ENCODE data around the gene TTC12.

The TTC12 gene

DNA sequence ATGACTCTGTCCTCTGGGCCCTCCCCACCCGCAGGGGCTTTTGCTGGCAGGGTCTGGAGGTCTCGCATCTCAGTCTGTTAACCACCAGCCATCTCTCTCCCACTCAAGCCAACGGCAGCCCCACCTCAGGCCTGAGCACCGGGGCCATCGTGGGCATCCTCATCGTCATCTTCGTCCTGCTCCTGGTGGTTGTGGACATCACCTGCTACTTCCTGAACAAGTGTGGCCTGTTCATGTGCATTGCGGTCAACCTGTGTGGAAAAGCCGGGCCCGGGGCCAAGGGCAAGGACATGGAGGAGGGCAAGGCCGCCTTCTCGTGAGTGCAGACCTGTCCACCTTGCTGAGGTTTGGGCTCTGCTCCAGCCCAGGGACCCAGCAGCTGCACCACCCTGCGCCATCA lies 44.3 kb upstream of the TTC12 start:
- TF ChIP-seq CEBPB (IDR thresholded peaks at IDR 0.05), result no peak
- no peak for TF ChIP-seq FOXM1 (IDR thresholded peaks at IDR 0.05; ENCODE audit: borderline replicate concordance, low read depth)
- no peak for TF ChIP-seq EP300 (IDR thresholded peaks at IDR 0.05; ENCODE audit: borderline replicate concordance)
- no peak for TF ChIP-seq TCF12 (IDR thresholded peaks at IDR 0.05; ENCODE audit: low read depth)
- TF ChIP-seq EGR1 (IDR thresholded peaks at IDR 0.05), result no peak
- no peak for TF ChIP-seq USF1 (IDR thresholded peaks at IDR 0.05)
- no peak for TF ChIP-seq TAF1 (IDR thresholded peaks at IDR 0.05; ENCODE audit: low read depth)
- TF ChIP-seq, protein P1, sequence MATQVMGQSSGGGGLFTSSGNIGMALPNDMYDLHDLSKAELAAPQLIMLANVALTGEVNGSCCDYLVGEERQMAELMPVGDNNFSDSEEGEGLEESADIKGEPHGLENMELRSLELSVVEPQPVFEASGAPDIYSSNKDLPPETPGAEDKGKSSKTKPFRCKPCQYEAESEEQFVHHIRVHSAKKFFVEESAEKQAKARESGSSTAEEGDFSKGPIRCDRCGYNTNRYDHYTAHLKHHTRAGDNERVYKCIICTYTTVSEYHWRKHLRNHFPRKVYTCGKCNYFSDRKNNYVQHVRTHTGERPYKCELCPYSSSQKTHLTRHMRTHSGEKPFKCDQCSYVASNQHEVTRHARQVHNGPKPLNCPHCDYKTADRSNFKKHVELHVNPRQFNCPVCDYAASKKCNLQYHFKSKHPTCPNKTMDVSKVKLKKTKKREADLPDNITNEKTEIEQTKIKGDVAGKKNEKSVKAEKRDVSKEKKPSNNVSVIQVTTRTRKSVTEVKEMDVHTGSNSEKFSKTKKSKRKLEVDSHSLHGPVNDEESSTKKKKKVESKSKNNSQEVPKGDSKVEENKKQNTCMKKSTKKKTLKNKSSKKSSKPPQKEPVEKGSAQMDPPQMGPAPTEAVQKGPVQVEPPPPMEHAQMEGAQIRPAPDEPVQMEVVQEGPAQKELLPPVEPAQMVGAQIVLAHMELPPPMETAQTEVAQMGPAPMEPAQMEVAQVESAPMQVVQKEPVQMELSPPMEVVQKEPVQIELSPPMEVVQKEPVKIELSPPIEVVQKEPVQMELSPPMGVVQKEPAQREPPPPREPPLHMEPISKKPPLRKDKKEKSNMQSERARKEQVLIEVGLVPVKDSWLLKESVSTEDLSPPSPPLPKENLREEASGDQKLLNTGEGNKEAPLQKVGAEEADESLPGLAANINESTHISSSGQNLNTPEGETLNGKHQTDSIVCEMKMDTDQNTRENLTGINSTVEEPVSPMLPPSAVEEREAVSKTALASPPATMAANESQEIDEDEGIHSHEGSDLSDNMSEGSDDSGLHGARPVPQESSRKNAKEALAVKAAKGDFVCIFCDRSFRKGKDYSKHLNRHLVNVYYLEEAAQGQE (IDR thresholded peaks at IDR 0.05; ENCODE audit: low read depth), result no peak
- TF ChIP-seq RAD21 (IDR thresholded peaks at IDR 0.05; ENCODE audit: low read depth), result no peak
- no peak for TF ChIP-seq MAX (IDR thresholded peaks at IDR 0.05)

DNA sequence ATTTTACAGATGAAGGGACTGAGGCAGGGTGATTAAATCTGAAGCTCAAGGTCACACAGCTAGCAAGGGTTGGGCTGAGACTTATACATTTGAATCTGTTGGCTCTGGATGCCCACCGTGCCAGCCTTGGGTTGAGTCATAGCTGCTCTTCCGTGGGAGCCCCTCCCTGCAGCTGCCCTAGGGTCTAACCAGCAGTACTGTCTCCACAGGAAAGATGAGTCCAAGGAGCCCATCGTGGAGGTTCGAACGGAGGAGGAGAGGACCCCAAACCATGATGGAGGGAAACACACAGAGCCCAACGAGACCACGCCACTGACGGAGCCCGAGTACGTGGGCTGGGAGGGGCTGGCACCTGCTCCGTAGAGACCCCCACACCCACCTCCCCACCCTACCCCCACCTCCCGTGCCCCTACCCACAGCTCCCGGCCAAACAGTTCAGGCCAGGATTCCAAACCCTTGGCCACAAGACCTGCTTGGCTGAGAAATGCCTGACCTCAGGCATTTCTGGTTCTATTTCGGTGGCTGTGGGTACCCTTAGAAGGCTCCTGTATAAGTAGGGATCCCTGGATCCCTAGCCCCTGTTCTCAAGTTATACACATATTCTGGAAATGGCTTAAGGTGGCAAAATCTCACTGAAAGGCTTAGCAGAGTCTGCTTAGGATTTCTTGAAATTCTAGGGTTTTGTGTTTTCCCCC lies 42.7 kb upstream of the TTC12 start:
- TF ChIP-seq YY1 (IDR thresholded peaks at IDR 0.05; ENCODE audit: low read depth) (no peak), EP300 (IDR thresholded peaks at IDR 0.05; ENCODE audit: borderline replicate concordance) (no peak), CREB1 (IDR thresholded peaks at IDR 0.05; ENCODE audit: low read depth) (no peak), ZBTB7A (IDR thresholded peaks at IDR 0.05; ENCODE audit: low read depth) (no peak), CEBPB (IDR thresholded peaks at IDR 0.05) (no peak), USF1 (IDR thresholded peaks at IDR 0.05) (no peak), TAF1 (IDR thresholded peaks at IDR 0.05; ENCODE audit: low read depth) (no peak), NFIC (IDR thresholded peaks at IDR 0.05) (no peak), FOXM1 (IDR thresholded peaks at IDR 0.05; ENCODE audit: borderline replicate concordance, low read depth) (no peak)
- TF ChIP-seq, protein P1 (IDR thresholded peaks at IDR 0.05; ENCODE audit: low read depth), result no peak

GRCh38 chr11:113272281-113272680 lies 42.1 kb upstream of the TTC12 start:
- TF ChIP-seq USF1 (IDR thresholded peaks at IDR 0.05) (no peak), NFIC (IDR thresholded peaks at IDR 0.05) (no peak), EGR1 (IDR thresholded peaks at IDR 0.05) (no peak), ZBTB7A (IDR thresholded peaks at IDR 0.05; ENCODE audit: low read depth) (no peak), YY1 (IDR thresholded peaks at IDR 0.05; ENCODE audit: low read depth) (no peak), EP300 (IDR thresholded peaks at IDR 0.05; ENCODE audit: borderline replicate concordance) (no peak), TAF1 (IDR thresholded peaks at IDR 0.05; ENCODE audit: low read depth) (no peak), MAX (IDR thresholded peaks at IDR 0.05) (no peak), CEBPB (IDR thresholded peaks at IDR 0.05) (no peak), TCF12 (IDR thresholded peaks at IDR 0.05; ENCODE audit: low read depth) (no peak), CREB1 (IDR thresholded peaks at IDR 0.05; ENCODE audit: low read depth) (no peak), TEAD4 (IDR thresholded peaks at IDR 0.05) (no peak), FOXM1 (IDR thresholded peaks at IDR 0.05; ENCODE audit: borderline replicate concordance, low read depth) (no peak), RAD21 (IDR thresholded peaks at IDR 0.05; ENCODE audit: low read depth) (no peak)
- TF ChIP-seq, protein P1 (IDR thresholded peaks at IDR 0.05; ENCODE audit: low read depth), result no peak

Data from Ishikawa (cell line).